Rectal smooth muscle tissue (tissue), 1 donor: ENCODE data around the gene MYO1B.

Experiments
- H3K27ac ChIP-seq: one replicate; pipeline ENCODE4 v1.7.0; 2013; ENCODE audit warnings: low read depth, low read length, inconsistent platforms
- H3K27me3 ChIP-seq: one replicate; pipeline ENCODE4 v1.7.0; 2013; ENCODE audit warnings: low read length; ENCODE audit not compliant: control insufficient read depth, insufficient read depth
- H3K36me3 ChIP-seq: one replicate; pipeline ENCODE4 v1.7.0; 2013; ENCODE audit warnings: low read length; ENCODE audit not compliant: control insufficient read depth, insufficient read depth
- H3K4me1 ChIP-seq: one replicate; pipeline ENCODE4 v1.7.0; 2013; ENCODE audit warnings: low read length; ENCODE audit not compliant: control insufficient read depth, insufficient read depth
- H3K4me3 ChIP-seq: one replicate; pipeline ENCODE4 v1.7.0; 2013; ENCODE audit warnings: low read length
- H3K9ac ChIP-seq: one replicate; pipeline ENCODE4 v1.7.0; 2013; ENCODE audit warnings: low read length

Gene MYO1B

GRCh38 chr2:191250400-191250799, 5.2 kb downstream of the MYO1B start:
- H3K27me3 ChIP-seq: no peaks in the 10 kb centered on the region
- H3K36me3 ChIP-seq: no peaks in the 10 kb centered on the region
- H3K9ac ChIP-seq: no peak overlapping the region
- no peaks in the 10 kb centered on the region for H3K4me1 ChIP-seq
- H3K27ac ChIP-seq: no peak overlapping the region
- H3K4me3 ChIP-seq: no peak overlapping the region

GRCh38 chr2:191250986-191251385, 5.8 kb downstream of the MYO1B start:
- no peak overlapping the region for H3K4me3 ChIP-seq
- no peaks in the 10 kb centered on the region for H3K36me3 ChIP-seq
- no peak overlapping the region for H3K27ac ChIP-seq
- no peak overlapping the region for H3K9ac ChIP-seq
- no peaks in the 10 kb centered on the region for H3K27me3 ChIP-seq
- no peaks in the 10 kb centered on the region for H3K4me1 ChIP-seq

GRCh38 chr2:191252699-191253098, 7.5 kb downstream of the MYO1B start:
- H3K27me3 ChIP-seq: no peaks in the 10 kb centered on the region
- H3K36me3 ChIP-seq: no peaks in the 10 kb centered on the region
- H3K9ac ChIP-seq: no peak overlapping the region
- H3K27ac ChIP-seq: no peak overlapping the region
- no peaks in the 10 kb centered on the region for H3K4me1 ChIP-seq
- H3K4me3 ChIP-seq: no peak overlapping the region

- Histone ChIP-seq H3K27me3 (no peaks in the 10 kb centered on the region), H3K4me3 (no peak overlapping the region), H3K27ac (no peak overlapping the region), H3K36me3 (no peaks in the 10 kb centered on the region), H3K9ac (no peak overlapping the region), H3K4me1 (no peaks in the 10 kb centered on the region)
Observed at GRCh38 chr2:191253476-191253875, 8.3 kb downstream of the MYO1B start.

- Histone ChIP-seq H3K4me1 (no peaks in the 10 kb centered on the region), H3K4me3 (no peak overlapping the region), H3K27ac (no peak overlapping the region), H3K36me3 (no peaks in the 10 kb centered on the region), H3K9ac (no peak overlapping the region), H3K27me3 (no peaks in the 10 kb centered on the region)
Observed at GRCh38 chr2:191255271-191255670, 10.1 kb downstream of the MYO1B start.

GRCh38 chr2:191255756-191256312, 10.6 kb downstream of the MYO1B start:
- Histone ChIP-seq H3K27me3 (no peaks in the 10 kb centered on the region), H3K4me1 (no peaks in the 10 kb centered on the region), H3K9ac (no peak overlapping the region), H3K27ac (no peak overlapping the region), H3K36me3 (no peaks in the 10 kb centered on the region), H3K4me3 (no peak overlapping the region)

GRCh38 chr2:191257934-191258333, 12.7 kb downstream of the MYO1B start:
- Histone ChIP-seq H3K4me1 (no peaks in the 10 kb centered on the region), H3K4me3 (no peak overlapping the region), H3K9ac (no peak overlapping the region), H3K36me3 (no peaks in the 10 kb centered on the region), H3K27me3 (no peaks in the 10 kb centered on the region), H3K27ac (no peak overlapping the region)

GRCh38 chr2:191258996-191259395, 13.8 kb downstream of the MYO1B start:
- no peaks in the 10 kb centered on the region for H3K27me3 ChIP-seq

GRCh38 chr2:191262436-191262835, 17.2 kb downstream of the MYO1B start:
- no peaks in the 10 kb centered on the region for H3K27me3 ChIP-seq
- H3K27ac ChIP-seq: no peak overlapping the region
- no peak overlapping the region for H3K4me3 ChIP-seq
- H3K4me1 ChIP-seq: no peaks in the 10 kb centered on the region
- H3K36me3 ChIP-seq: no peaks in the 10 kb centered on the region
- H3K9ac ChIP-seq: no peak overlapping the region

More at GRCh38 chr2:191258996-191259395, 13.8 kb downstream of the MYO1B start:
- H3K4me1 ChIP-seq: no peaks in the 10 kb centered on the region
- H3K9ac ChIP-seq: no peak overlapping the region
- no peak overlapping the region for H3K27ac ChIP-seq
- H3K4me3 ChIP-seq: no peak overlapping the region
- no peaks in the 10 kb centered on the region for H3K36me3 ChIP-seq

GRCh38 chr2:191263050-191263449, 17.8 kb downstream of the MYO1B start:
- H3K27me3 ChIP-seq: no peaks in the 10 kb centered on the region
- no peak overlapping the region for H3K27ac ChIP-seq
- no peak overlapping the region for H3K9ac ChIP-seq
- H3K36me3 ChIP-seq: no peaks in the 10 kb centered on the region
- no peaks in the 10 kb centered on the region for H3K4me1 ChIP-seq
- no peak overlapping the region for H3K4me3 ChIP-seq

GRCh38 chr2:191264647-191265081, 19.5 kb downstream of the MYO1B start:
- no peak overlapping the region for H3K4me3 ChIP-seq
- H3K4me1 ChIP-seq: no peaks in the 10 kb centered on the region
- H3K9ac ChIP-seq: no peak overlapping the region
- H3K27ac ChIP-seq: no peak overlapping the region
- no peaks in the 10 kb centered on the region for H3K27me3 ChIP-seq
- no peaks in the 10 kb centered on the region for H3K36me3 ChIP-seq

GRCh38 chr2:191265311-191266170, 20.3 kb downstream of the MYO1B start:
- Histone ChIP-seq H3K4me3 (no peak overlapping the region), H3K36me3 (no peaks in the 10 kb centered on the region), H3K9ac (no peak overlapping the region), H3K27me3 (no peaks in the 10 kb centered on the region), H3K27ac (no peak overlapping the region), H3K4me1 (no peaks in the 10 kb centered on the region)

GRCh38 chr2:191266201-191266600, 21.0 kb downstream of the MYO1B start:
- H3K4me3 ChIP-seq: no peak overlapping the region
- H3K9ac ChIP-seq: no peak overlapping the region
- no peaks in the 10 kb centered on the region for H3K4me1 ChIP-seq
- H3K36me3 ChIP-seq: no peaks in the 10 kb centered on the region
- no peak overlapping the region for H3K27ac ChIP-seq
- H3K27me3 ChIP-seq: no peaks in the 10 kb centered on the region
